Measurements from ENCODE around the gene LRRC74B. TPM values are rescaled to one million over a fixed set of nuclear protein-coding genes. Genes with fewer than 3 reads are reported as not detected.

The LRRC74B gene
- total and polyA plus RNA-seq, 4 donors: 0.97 to 9.0 (median 2.3) TPM

DNA sequence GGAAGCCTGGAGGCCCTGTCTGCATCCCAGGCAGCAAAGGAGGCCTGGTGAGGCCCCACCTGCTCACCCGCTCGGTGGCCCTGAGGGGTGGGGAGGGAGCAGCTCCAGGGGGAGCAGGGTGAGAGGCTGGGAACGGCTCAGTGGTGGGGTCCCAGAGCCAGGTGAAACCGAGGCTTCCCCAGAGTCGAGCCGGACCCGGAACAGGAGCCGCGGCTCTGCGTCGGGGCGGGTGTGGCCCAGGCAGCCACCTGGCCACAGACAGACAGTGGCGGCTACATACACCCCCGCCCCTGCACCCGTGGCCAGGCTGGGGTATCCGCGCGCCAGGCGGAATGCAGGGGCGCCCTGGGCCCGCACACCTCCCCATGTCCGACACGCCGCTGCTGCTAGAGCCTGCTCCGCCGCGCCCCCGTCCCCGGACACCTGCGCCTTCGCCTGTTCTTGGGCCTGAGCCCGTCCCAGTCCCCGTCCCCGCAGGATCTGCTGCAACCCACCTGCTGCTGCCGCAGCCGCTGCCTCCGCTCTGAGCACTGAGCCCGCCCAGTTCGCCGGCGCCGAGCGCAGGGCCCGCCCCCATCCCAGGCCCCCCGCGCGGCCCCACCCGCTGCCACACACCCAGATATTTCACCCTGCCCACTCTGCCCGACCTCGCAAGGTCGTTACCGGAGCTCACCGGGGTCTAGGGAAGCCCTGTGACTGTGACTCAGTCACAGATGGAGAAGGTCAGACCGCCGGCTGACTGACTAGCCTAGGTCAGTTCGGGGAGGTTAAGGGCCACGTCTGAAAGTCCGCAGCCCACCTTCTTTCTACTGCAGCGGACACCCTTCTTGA, 13.5 kb upstream of the LRRC74B start, which contains the start of gene SLC7A4:
Gene SLC7A4 (minus strand): TSS at position 525 of the 831 bp plus-strand sequence. CDS start 749 bp downstream, outside the sequence.
- no peak for DNase-seq
- H3K9me3 ChIP-seq (ENCODE audit: control insufficient read depth in 4 of 4, insufficient read depth in 3 of 4, low read length in 3 of 4): no peaks in the 10 kb centered on the region
- WGBS, 2 donors: 7 to 13% methylated on average over 49 to 59 of the region's 59 CpGs
- peaks cover 0 to 9% (median 0%) of the 10 kb centered on the region in 3 donors for H3K27me3 ChIP-seq (ENCODE audit: control insufficient read depth in 3 of 3, insufficient read depth in 3 of 3, low read length in 2 of 3)
- ATAC-seq (ENCODE audit: insufficient read depth, low FRiP score): no peak
- no peak within 1 kb of the TSS for H3K27ac ChIP-seq (ENCODE audit: low read depth in 1 of 2, low read length in 1 of 2)
- TF ChIP-seq, protein P1, sequence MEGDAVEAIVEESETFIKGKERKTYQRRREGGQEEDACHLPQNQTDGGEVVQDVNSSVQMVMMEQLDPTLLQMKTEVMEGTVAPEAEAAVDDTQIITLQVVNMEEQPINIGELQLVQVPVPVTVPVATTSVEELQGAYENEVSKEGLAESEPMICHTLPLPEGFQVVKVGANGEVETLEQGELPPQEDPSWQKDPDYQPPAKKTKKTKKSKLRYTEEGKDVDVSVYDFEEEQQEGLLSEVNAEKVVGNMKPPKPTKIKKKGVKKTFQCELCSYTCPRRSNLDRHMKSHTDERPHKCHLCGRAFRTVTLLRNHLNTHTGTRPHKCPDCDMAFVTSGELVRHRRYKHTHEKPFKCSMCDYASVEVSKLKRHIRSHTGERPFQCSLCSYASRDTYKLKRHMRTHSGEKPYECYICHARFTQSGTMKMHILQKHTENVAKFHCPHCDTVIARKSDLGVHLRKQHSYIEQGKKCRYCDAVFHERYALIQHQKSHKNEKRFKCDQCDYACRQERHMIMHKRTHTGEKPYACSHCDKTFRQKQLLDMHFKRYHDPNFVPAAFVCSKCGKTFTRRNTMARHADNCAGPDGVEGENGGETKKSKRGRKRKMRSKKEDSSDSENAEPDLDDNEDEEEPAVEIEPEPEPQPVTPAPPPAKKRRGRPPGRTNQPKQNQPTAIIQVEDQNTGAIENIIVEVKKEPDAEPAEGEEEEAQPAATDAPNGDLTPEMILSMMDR (IDR thresholded peaks at IDR 0.05; ENCODE audit: control extremely low read depth, extremely low read depth): no peak
- no peaks in the 10 kb centered on the region for H3K36me3 ChIP-seq (ENCODE audit: control insufficient read depth in 4 of 4, insufficient read depth in 4 of 4, low read length in 4 of 4)
- no peak within 1 kb of the TSS for H3K4me3 ChIP-seq
- H3K9ac ChIP-seq (ENCODE audit: insufficient read depth in 1 of 2, low read length in 2 of 2): no peak within 1 kb of the TSS
- H3K4me1 ChIP-seq (ENCODE audit: control insufficient read depth in 5 of 5, insufficient read depth in 5 of 5, low read length in 5 of 5): peaks cover 0 to 3% (median 0%) of the 10 kb centered on the region in 5 donors

DNA sequence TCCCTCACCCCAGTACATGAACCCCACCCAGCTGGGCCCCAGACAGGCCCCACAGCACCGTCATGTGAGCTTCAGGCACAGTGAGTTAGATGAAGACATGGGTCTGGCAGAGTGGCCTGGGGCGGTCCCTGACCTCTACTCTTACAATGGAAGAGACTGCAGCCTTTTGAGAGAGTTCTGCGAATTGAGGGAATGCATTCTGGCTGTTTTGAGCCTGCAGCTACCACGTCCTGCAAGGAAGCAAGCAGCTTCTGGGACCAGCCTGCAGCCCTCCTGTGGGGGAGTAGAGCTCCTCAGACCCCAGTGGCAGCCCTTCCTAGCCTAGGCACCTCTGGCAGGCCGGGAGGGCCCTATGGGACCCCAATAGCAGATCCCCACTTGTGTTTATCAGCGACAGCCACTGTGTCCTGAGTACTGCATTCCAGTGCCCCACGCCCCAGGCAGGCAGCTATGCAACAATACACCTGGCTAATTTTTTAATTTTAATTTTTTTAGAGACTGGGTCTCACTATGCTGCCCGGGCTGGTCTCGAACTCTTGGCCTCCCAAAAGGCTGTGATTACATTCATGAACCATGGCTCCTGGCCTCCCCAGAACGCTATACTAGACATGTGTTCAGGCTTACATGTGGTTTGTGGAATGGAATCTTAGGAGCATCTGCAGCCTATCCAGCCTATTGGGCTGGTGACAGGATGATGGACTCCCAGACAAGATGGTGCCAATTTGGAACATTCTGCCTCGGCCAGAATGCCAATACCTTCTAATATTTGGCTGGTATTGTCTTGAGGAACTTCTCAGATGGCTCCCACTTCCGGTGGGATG, 12.7 kb upstream of the LRRC74B start:
- 75 to 87% methylated on average over 12 of the region's 12 CpGs for WGBS, 2 donors
- ATAC-seq (ENCODE audit: insufficient read depth, low FRiP score): no peak

DNA sequence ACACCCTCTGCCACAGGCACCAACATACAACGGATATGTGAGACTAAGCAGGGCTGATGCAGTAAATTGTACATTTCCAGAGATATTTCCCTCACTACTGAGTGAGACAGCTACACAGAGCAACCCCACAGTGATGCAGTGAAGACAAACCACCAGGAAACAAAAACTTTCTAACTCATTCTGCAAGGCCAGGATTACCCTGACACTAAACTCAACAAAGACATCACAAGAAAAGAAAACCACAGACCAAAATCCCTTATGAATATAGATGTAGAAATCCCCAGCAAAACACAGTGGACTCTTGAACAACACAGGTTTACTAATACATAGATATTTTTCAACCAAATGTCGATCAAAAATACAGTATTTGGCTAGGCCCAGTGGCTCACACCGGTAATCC, 11.9 kb upstream of the LRRC74B start:
- Histone ChIP-seq H3K9ac (ENCODE audit: insufficient read depth in 1 of 2, low read length in 2 of 2) (no peak overlapping the region), H3K4me1 (ENCODE audit: control insufficient read depth in 5 of 5, insufficient read depth in 5 of 5, low read length in 5 of 5) (peaks cover 0 to 16% (median 2%) of the 10 kb centered on the region in 5 donors), H3K27ac (ENCODE audit: low read depth in 1 of 2, low read length in 1 of 2) (no peak overlapping the region), H3K27me3 (ENCODE audit: control insufficient read depth in 3 of 3, insufficient read depth in 3 of 3, low read length in 2 of 3) (peaks cover 0 to 9% (median 0%) of the 10 kb centered on the region in 3 donors), H3K4me3 (no peak overlapping the region), H3K36me3 (ENCODE audit: control insufficient read depth in 4 of 4, insufficient read depth in 4 of 4, low read length in 4 of 4) (no peaks in the 10 kb centered on the region), H3K9me3 (ENCODE audit: control insufficient read depth in 4 of 4, insufficient read depth in 3 of 4, low read length in 3 of 4) (no peaks in the 10 kb centered on the region)
- WGBS, 2 donors: 90 to 92% methylated on average over 3 of the region's 3 CpGs
- TF ChIP-seq, protein P1 (IDR thresholded peaks at IDR 0.05; ENCODE audit: control extremely low read depth, extremely low read depth): no peak
- no peak for DNase-seq
- no peak for ATAC-seq (ENCODE audit: insufficient read depth, low FRiP score)

More for the DNA sequence above, 12.7 kb upstream of the LRRC74B start:
- no peak for DNase-seq
- Histone ChIP-seq H3K9ac (ENCODE audit: insufficient read depth in 1 of 2, low read length in 2 of 2) (no peak overlapping the region), H3K27ac (ENCODE audit: low read depth in 1 of 2, low read length in 1 of 2) (no peak overlapping the region), H3K4me3 (no peak overlapping the region), H3K4me1 (ENCODE audit: control insufficient read depth in 5 of 5, insufficient read depth in 5 of 5, low read length in 5 of 5) (peaks cover 0 to 9% (median 0%) of the 10 kb centered on the region in 5 donors), H3K36me3 (ENCODE audit: control insufficient read depth in 4 of 4, insufficient read depth in 4 of 4, low read length in 4 of 4) (no peaks in the 10 kb centered on the region), H3K9me3 (ENCODE audit: control insufficient read depth in 4 of 4, insufficient read depth in 3 of 4, low read length in 3 of 4) (no peaks in the 10 kb centered on the region), H3K27me3 (ENCODE audit: control insufficient read depth in 3 of 3, insufficient read depth in 3 of 3, low read length in 2 of 3) (peaks cover 0 to 9% (median 0%) of the 10 kb centered on the region in 3 donors)
- TF ChIP-seq, protein P1 (IDR thresholded peaks at IDR 0.05; ENCODE audit: control extremely low read depth, extremely low read depth): no peak
